ENCODE data around the gene F12. TPM values are rescaled to one million over a fixed set of nuclear protein-coding genes. Genes with fewer than 3 reads are reported as not detected.

Gene F12
- total RNA-seq, 1 donor from 2014 or later: not detected

DNA sequence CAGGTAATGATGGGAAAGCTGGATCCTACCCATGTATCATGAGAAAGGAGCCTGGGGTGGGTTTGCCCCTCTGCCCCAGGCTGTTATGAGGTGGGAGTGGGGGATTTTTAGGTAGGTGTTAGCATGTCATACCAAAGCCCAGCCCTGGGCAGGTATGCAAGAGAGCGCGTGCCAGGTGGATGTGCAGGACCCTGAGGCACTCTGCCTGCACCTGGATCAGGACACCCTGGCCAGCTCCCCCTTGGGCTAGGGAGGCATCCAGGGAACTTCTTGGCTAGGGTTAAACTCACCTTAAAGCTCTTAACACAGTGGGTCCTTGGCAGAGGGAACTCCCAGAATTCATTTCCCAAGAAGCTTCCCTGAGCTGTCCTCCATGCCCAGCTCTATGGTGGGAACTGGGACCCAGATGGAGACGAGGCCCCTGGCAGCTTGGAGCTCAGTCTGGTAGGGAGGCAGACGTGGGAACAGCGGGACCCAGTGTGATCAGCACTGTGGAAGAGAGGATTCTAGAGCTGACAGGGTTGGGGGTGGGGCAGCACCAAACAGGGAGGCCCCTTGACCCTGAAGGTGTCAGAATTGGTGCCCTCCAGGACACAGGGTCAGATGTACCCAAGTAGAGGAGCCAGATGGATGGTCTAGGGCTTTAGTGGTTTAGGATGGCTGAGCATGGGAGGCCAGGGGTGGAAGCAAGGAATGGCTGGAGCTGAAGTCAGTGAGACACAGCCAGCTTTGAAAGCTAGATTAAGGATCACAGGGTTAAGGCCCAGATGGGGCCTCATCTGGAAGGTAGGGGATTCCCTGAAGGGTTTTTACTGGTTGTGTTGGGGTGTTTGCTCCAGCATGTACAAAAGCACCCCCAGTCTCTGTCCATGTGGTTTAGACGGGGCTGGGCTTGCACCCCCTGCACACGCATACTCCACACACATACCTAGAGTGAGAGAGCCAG is 35.0 kb upstream of the F12 start:
- DNase-seq: no peak
- TF ChIP-seq, protein P1, sequence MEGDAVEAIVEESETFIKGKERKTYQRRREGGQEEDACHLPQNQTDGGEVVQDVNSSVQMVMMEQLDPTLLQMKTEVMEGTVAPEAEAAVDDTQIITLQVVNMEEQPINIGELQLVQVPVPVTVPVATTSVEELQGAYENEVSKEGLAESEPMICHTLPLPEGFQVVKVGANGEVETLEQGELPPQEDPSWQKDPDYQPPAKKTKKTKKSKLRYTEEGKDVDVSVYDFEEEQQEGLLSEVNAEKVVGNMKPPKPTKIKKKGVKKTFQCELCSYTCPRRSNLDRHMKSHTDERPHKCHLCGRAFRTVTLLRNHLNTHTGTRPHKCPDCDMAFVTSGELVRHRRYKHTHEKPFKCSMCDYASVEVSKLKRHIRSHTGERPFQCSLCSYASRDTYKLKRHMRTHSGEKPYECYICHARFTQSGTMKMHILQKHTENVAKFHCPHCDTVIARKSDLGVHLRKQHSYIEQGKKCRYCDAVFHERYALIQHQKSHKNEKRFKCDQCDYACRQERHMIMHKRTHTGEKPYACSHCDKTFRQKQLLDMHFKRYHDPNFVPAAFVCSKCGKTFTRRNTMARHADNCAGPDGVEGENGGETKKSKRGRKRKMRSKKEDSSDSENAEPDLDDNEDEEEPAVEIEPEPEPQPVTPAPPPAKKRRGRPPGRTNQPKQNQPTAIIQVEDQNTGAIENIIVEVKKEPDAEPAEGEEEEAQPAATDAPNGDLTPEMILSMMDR (IDR thresholded peaks at IDR 0.05; ENCODE audit: borderline replicate concordance): no peak
- no peaks in the 10 kb centered on the region for H3K9me3 ChIP-seq (replicated peaks)
- H3K27me3 ChIP-seq (ENCODE audit: low read depth): peaks cover 32% of the 10 kb centered on the region
- H3K27ac ChIP-seq (replicated peaks): no peak overlapping the region
- H3K4me1 ChIP-seq: peaks cover 25% of the 10 kb centered on the region
- H3K36me3 ChIP-seq: peaks cover 22% of the 10 kb centered on the region
- intact Hi-C loops (cut with micrococcal nuclease): no loop called here
- no peak overlapping the region for H3K4me3 ChIP-seq

DNA sequence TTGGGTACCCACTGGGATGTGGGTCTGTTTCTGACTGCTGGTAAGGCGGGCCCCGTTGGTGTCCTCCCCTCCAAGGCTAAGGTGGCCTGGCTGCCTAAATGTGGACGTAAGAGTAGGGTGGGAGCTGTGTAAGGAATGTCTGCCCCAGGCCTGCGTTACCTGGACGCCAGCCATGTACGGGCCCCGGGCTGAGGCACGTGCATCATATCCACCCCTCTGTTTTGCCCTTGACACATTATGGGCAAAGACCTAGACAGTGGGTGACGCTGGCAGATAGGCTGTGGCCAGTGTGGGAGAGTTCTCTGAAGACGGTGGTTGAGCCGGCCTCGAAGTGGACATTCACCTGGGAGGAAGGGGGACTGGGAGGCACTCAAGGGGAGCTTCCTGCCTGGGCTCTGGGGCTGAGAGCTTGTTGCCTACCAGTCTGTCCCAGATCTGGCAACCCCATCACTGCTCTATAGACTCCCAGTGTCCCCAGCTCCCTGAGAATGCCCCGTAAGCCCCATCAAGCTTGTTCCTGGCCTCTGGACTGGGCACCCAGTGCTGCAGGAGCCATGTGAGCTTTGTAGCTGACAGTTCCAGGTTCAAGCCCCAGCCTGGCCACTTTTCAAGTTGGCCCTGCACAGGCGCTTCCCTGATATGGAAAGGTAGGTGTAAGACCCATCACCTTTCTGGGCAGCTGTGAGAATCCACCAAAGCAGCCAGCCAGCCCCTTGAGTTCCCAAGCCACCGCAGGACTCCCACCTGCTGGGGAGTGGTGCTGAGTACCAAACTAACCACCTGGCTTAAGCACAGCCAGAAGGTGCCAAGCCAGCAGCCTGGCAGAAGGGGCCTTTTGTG is 34.0 kb upstream of the F12 start:
- no peak for DNase-seq
- peaks cover 25% of the 10 kb centered on the region for H3K4me1 ChIP-seq
- H3K9me3 ChIP-seq (replicated peaks): no peaks in the 10 kb centered on the region
- peaks cover 22% of the 10 kb centered on the region for H3K27me3 ChIP-seq (ENCODE audit: low read depth)
- H3K36me3 ChIP-seq: peaks cover 24% of the 10 kb centered on the region
- no peak overlapping the region for H3K27ac ChIP-seq (replicated peaks)
- TF ChIP-seq, protein P1 (IDR thresholded peaks at IDR 0.05; ENCODE audit: borderline replicate concordance): no peak
- intact Hi-C loops (cut with micrococcal nuclease): no loop called here
- no peak overlapping the region for H3K4me3 ChIP-seq

DNA sequence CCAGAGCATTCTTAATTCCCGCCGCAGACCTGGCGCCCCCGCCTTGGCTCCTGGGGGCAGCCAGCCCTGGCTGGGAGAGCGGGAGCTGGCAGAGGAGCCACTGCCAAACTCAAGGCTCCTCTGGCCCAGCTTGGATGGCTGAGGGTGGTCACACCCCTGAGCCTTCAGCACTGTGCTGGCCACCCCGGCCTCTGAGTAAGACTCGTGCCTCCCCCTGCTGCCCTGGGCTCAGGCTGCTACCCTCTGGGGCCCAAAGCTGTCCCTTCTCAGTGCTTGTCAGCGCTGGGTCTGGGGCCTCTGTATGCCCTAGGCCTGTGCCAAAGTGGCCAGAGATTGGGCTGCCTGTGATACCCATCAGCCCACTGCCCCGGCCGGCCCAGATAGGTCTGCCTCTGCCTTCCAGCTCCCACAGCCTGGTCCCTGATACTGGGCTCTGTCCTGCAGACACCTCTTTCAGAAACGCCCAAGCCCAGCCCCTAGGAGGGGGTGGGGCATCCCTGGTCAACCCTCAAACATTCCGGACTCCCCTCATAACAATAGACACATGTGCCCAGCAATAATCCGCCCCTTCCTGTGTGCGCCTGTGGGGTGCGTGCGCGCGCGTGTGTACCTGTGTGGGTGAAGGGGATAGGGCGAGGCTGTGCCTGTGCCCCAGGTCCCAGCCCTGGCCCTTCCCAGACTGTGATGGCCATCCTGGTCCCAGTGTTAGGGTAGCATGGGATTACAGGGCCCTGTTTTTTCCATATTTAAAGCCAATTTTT is 32.9 kb upstream of the F12 start:
- Histone ChIP-seq H3K4me3 (no peak overlapping the region), H3K27me3 (ENCODE audit: low read depth) (peaks cover 12% of the 10 kb centered on the region), H3K4me1 (peaks cover 15% of the 10 kb centered on the region), H3K36me3 (peaks cover 35% of the 10 kb centered on the region), H3K27ac (replicated peaks) (no peak overlapping the region), H3K9me3 (replicated peaks) (no peaks in the 10 kb centered on the region)
- DNase-seq: no peak
- intact Hi-C loops (cut with micrococcal nuclease): no loop called here
- TF ChIP-seq, protein P1 (IDR thresholded peaks at IDR 0.05; ENCODE audit: borderline replicate concordance): no peak

DNA sequence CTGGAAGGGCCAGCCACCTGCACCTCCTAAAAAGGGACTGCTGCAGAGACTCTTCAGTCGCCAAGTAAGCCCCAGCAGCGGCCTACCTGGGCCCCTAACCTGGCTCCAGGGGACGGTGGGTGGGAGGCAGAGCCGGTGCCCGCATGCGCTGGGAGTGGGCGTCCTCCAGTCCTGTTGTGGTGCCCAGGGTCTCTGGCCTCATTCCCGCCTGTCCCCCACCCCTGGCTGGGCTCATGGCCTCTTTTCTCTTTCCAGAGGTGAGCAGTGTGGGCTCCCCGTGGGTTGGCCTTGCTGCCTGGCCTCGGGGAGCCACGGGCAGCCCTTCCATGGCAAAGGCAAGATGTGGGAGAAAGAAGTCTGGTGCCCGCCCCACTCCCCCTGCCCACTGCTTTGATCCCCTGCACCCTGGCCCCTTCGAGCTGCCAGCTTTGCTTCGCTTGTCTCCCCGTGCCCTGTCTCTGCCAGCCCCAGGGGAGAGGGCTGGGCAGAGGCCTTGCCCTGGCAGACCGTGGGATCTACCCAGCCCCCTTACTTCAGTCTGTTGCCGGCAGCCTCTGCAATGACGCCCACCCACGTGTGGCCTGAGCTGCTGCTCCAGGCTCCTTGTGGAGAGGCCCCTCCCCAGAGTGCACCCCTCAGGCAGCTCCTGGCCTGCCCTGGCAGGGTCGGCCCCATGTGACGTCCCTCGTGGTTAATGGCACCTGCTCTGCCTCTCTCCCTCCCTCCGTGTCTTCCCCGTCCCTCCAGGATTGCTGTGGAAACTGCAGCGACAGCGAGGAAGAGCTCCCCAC is 31.8 kb upstream of the F12 start:
- Histone ChIP-seq H3K4me1 (peaks cover 6% of the 10 kb centered on the region), H3K27ac (replicated peaks) (no peak overlapping the region), H3K9me3 (replicated peaks) (no peaks in the 10 kb centered on the region), H3K27me3 (ENCODE audit: low read depth) (peaks cover 3% of the 10 kb centered on the region), H3K4me3 (no peak overlapping the region), H3K36me3 (peaks cover 44% of the 10 kb centered on the region)
- intact Hi-C loops (cut with micrococcal nuclease): no loop called here
- no peak for DNase-seq
- TF ChIP-seq, protein P1 (IDR thresholded peaks at IDR 0.05; ENCODE audit: borderline replicate concordance): no peak

All from left ventricle myocardium inferior (tissue), 1 donor.